ENCODE data around the gene RUNX3. TPM values are rescaled to one million over a fixed set of nuclear protein-coding genes. Genes with fewer than 3 reads are reported as not detected.

Gene RUNX3
- total RNA-seq, 1 experiment from 2014 or later: 0.28 TPM

- no TSS peak for BruUV-seq (replicated peaks)
- no peaks in the 10 kb centered on the region for H3K9me3 Mint-ChIP-seq (ENCODE audit: low read depth, unreplicated experiment)
Measured at GRCh38 chr1:24875991-24876506, 54.0 kb downstream of the RUNX3 start.

GRCh38 chr1:24875257-24875656 is 54.8 kb downstream of the RUNX3 start:
- no peak for TF ChIP-seq CTCF (IDR thresholded peaks at IDR 0.05; ENCODE audit: unreplicated experiment)
- H3K27ac Mint-ChIP-seq (ENCODE audit: unreplicated experiment): no peak overlapping the region
- H3K36me3 Mint-ChIP-seq (ENCODE audit: insufficient read depth, unreplicated experiment): no peaks in the 10 kb centered on the region
- no peaks in the 10 kb centered on the region for H3K9me3 Mint-ChIP-seq (ENCODE audit: low read depth, unreplicated experiment)
- H3K4me3 Mint-ChIP-seq (ENCODE audit: low read depth, unreplicated experiment): no peak overlapping the region
- no peaks in the 10 kb centered on the region for H3K4me1 Mint-ChIP-seq (ENCODE audit: low read depth, unreplicated experiment)
- no peak for DNase-seq
- peaks cover 40% of the 10 kb centered on the region for H3K27me3 Mint-ChIP-seq (ENCODE audit: unreplicated experiment)
- CTCF ChIA-PET: no interaction called here
- intact Hi-C loops (cut with micrococcal nuclease; ENCODE audit: unreplicated experiment): no loop called here
- no TSS peak for BruUV-seq (replicated peaks)

More at GRCh38 chr1:24875991-24876506, 54.0 kb downstream of the RUNX3 start:
- Mint-ChIP-seq H3K27me3 (ENCODE audit: unreplicated experiment) (peaks cover 45% of the 10 kb centered on the region), H3K36me3 (ENCODE audit: insufficient read depth, unreplicated experiment) (no peaks in the 10 kb centered on the region), H3K27ac (ENCODE audit: unreplicated experiment) (no peak overlapping the region), H3K4me3 (ENCODE audit: low read depth, unreplicated experiment) (no peak overlapping the region), H3K4me1 (ENCODE audit: low read depth, unreplicated experiment) (no peaks in the 10 kb centered on the region)
- CTCF ChIA-PET: interaction anchor here (0.5 kb wide), 1 partner anchor 589 kb away, joined by 3 read pairs; no protein-coding TSS in a partner anchor
- TF ChIP-seq CTCF (IDR thresholded peaks at IDR 0.05; ENCODE audit: unreplicated experiment): no peak
- intact Hi-C loops (cut with micrococcal nuclease; ENCODE audit: unreplicated experiment): no loop called here
- no peak for DNase-seq

- no peaks in the 10 kb centered on the region for H3K36me3 Mint-ChIP-seq (ENCODE audit: insufficient read depth, unreplicated experiment)
- no peak for TF ChIP-seq CTCF (IDR thresholded peaks at IDR 0.05; ENCODE audit: unreplicated experiment)
- H3K27me3 Mint-ChIP-seq (ENCODE audit: unreplicated experiment): peaks cover 34% of the 10 kb centered on the region
- peak; percentile 11 for DNase-seq
- H3K9me3 Mint-ChIP-seq (ENCODE audit: low read depth, unreplicated experiment): no peaks in the 10 kb centered on the region
- intact Hi-C loops (cut with micrococcal nuclease; ENCODE audit: unreplicated experiment): no loop called here
- BruUV-seq (replicated peaks): no TSS peak
- H3K27ac Mint-ChIP-seq (ENCODE audit: unreplicated experiment): no peak overlapping the region
- H3K4me1 Mint-ChIP-seq (ENCODE audit: low read depth, unreplicated experiment): no peaks in the 10 kb centered on the region
- CTCF ChIA-PET: no interaction called here
- H3K4me3 Mint-ChIP-seq (ENCODE audit: low read depth, unreplicated experiment): no peak overlapping the region
Measured at GRCh38 chr1:24874611-24875234, 55.4 kb downstream of the RUNX3 start.

- CTCF ChIA-PET: no interaction called here
- Mint-ChIP-seq H3K27me3 (ENCODE audit: unreplicated experiment) (peaks cover 28% of the 10 kb centered on the region), H3K9me3 (ENCODE audit: low read depth, unreplicated experiment) (no peaks in the 10 kb centered on the region), H3K27ac (ENCODE audit: unreplicated experiment) (no peak overlapping the region), H3K4me3 (ENCODE audit: low read depth, unreplicated experiment) (no peak overlapping the region), H3K4me1 (ENCODE audit: low read depth, unreplicated experiment) (no peaks in the 10 kb centered on the region), H3K36me3 (ENCODE audit: insufficient read depth, unreplicated experiment) (no peaks in the 10 kb centered on the region)
- BruUV-seq (replicated peaks): no TSS peak
- intact Hi-C loops (cut with micrococcal nuclease; ENCODE audit: unreplicated experiment): no loop called here
- TF ChIP-seq CTCF (IDR thresholded peaks at IDR 0.05; ENCODE audit: unreplicated experiment): no peak
- DNase-seq: no peak
Measured at GRCh38 chr1:24874056-24874455, 56.0 kb downstream of the RUNX3 start.
